HPDE6-E6E7 (cell line): ENCODE results near the gene ZNF543.
"Not testable (repeated sequence)": the region's sequence is repeated elsewhere in the genome, so short reads cannot be mapped to it uniquely, and the experiment has no call there.

Experiments
- DNase-seq: peaks from one replicate; pipeline ENCODE4 v3.0.0; 2011; ENCODE audit warnings: missing footprints; ENCODE audit errors: extremely low spot score

ZNF543 gene

DNA sequence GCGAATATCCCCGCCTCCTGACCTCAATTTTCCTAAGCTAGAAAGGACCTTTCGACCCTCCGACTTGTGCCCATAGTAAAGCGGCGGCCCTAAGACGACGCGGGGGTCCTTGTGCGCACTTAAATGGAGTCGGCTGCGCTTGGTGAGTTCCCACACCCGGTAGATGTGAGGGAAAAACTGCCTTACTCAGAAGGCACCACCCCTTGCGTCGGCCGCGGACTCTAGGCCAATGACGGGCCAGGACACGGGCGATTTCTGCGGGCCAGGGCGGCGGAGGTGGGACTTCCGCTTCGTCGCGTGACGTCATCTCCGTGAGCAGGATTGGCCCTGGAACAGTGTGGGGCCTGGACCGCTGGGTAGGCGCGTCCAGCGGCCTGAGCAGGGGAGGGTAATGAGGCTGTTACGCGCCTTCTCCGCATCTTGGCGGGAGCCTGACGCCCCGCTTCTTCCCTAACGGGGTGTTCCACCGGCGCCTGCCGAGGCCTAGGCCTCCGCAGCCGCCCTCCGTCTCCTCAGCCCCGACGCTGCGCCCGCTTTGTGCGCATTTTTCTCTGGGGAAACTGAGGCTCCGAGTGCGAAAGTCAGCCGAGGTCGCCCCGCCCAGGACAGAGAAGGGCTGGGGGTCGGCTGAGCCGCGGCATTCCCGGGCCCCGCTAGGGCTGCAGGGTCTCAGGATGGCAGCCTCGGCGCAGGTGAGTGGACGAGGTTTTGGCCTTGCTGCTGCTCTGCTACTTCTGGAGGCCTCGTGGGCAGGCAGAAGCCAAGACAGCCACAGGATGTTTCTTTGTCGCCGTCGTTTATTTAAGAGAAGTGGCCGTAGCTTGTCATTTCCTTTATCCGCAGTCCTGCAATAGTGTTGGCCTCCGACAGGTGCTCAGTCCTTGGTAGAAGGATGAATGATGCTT is at the start of gene ZNF543:
ZNF543 (plus strand) TSS at position 293 of the 905 bp plus-strand sequence; CDS start at position 675, 382 bp downstream.
- DNase-seq: peak; percentile 98

DNA sequence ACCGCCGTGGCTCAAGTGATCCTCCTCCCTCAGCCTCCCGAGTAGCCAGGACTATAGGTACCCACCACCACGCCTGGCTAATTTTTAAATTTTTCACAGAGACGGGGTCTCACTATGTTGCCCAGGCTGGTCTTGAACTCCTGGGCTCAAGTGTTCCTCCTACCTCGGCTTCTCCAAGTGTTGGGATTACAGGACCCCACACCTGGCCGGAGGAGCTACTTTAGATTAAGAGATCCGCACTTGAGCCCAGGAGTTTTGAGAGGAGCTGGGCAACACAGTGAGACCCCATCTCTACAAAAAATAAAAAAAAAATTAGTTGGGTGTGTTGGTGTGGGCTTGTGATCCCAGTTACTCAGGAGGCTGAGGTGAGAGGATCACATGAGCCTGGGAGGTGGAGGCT is 49.0 kb upstream of the ZNF543 start:
- no peak for DNase-seq

DNA sequence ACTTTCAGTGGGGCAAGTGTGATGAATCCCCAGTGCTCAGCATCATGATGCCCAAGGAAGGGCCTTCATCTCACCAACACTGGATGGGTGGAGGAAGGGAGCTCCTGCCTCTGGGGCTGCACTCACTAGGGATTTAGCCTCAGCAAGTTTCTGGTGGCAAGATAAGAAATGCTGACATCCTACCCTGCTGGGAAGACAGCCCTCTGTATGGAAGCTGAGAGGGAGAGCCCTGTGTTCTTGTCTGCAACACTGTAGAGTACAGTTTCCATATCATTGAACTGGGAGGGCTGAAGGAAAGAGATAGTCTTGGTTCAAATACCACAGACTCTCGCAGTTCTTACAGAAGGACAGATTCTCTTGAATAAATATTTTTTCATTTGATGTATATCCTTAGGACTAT is 47.3 kb upstream of the ZNF543 start:
- no peak for DNase-seq

DNA sequence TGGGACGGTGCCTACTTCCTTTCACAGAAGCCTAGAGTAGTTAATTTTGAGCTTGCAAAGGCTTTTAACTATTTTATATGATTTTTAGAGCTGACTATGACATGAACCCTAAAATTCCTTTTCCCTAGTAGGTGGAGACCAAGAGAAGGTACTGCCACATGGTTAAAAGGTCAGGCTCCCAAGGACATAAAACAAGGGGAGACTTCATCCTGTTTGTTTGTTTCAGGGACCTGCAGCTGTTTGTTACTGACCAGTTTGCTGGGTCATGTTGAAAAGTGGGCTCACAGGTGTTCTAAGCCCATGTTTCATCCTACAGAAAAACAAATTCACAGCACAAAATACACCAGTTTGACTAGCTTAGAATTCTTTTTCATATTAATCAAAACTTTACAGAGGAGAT is 43.8 kb upstream of the ZNF543 start:
- DNase-seq: no peak

DNA sequence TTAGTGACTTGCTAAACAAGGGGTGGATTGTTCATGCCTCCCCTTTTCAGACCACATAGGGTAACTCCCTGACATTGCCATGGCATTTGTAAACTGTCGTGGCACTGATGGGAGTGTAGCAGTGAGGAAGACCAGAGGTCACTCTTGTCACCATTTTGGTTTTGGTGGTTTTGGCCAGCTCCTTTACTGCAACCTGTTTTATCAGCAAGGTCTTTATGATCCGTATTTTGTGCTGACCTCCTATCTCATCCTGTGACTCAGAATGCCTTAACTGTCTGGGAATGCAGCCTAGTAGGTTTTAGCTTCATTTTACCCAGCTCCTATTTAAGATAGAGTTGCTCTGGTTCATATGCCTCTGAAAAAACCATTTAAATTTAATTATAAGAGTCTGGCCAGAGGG is 41.8 kb upstream of the ZNF543 start:
- DNase-seq: not testable (repeated sequence)

DNA sequence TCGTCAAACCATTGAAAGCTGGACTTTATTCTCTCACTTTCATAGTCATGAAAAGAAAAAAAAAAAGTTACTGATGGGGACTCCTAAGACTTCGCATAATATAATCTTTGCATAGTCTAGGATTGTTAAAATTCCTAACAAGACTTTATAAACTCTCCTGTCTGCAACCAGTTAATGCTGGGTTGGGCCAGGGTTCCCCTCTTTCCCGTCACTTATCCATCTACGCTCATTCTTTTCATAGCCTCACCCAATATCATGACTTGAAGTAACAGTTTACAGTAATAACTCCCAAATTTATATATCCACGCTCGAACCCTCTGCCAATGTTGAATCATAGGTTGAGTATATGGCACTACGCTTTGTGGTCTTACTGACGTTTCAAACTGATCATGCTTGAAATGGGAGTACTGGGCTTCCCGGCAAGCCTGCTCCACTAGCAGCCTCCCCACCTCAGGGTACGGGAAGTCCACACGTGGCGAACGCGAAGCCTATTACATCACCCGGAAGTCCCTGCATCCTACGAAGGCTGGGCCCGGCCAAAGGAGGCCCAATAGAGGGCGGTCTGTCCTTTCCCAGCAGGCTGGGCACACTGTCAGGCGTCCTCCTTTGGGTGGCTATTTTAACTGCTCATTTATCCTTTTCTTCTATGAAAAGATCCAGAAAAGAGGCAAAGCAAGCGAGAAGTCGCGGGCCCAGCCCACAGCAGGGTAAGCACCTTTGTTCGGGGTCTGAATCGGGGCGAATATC is 40.7 kb upstream of the ZNF543 start:
- peak; percentile 94 for DNase-seq

DNA sequence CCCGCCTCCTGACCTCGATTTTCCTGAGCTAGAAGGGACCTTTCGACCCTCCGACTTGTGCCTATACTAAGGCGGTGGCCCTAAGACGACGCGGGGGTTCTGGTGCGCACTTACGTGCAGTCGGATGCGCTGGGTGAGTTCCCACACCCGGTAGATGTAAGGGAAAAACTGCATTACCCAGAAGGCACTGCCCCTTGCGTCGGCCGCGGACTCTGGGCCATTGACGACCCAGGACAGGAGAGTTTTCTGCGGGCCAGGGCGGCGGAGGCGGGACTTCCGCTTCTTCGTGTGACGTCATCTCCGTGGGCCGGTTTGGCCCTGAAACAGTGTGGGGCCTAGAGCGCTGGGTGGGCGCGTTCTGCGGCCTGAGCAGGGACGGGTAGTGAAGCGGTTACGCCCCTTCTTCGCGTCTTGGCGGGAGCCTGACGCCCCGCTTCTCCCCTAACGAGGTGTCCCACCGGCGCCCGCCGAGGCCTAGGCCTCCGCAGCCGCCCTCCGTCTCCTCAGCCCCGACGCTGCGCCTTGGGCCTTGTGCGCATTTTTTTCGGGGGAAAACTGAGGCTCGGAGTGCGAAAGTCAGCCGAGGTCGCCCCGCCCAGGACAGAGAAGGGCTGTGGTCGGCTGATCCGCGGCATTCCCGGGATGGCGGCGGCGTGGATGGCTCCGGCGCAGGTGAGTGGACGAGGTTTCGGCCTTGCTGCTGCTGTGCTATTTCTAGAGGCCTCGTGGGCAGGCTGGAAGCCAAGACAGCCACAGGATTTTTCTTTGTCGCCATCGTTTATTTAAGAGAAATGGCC is 39.9 kb upstream of the ZNF543 start, which contains the start of gene ZNF460:
ZNF460 (plus strand) TSS at position 321 of the 797 bp plus-strand sequence; CDS start at position 643, 322 bp downstream.
- DNase-seq: peak; percentile 94

DNA sequence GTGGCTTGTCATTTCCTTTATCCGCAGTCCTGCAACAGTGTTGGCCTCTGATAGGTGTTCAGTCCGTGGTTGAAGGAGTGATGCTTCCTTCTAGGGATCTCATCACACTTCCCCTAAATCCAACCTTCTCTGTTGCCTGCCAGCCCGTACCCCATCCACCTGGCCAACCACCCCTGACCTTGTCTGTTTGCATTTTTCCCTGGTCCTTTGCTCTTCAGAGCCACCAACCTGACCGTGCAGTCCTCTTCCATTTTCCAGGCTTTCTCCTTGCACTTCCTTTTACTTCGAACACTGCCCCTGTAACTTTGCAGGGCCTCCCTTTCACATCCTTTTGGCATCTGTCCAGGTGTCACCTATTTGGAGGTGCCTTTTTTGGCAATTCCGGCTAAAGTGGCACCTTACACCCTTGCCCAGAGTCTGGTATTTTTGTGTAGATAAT is 39.3 kb upstream of the ZNF543 start:
- no peak for DNase-seq

DNA sequence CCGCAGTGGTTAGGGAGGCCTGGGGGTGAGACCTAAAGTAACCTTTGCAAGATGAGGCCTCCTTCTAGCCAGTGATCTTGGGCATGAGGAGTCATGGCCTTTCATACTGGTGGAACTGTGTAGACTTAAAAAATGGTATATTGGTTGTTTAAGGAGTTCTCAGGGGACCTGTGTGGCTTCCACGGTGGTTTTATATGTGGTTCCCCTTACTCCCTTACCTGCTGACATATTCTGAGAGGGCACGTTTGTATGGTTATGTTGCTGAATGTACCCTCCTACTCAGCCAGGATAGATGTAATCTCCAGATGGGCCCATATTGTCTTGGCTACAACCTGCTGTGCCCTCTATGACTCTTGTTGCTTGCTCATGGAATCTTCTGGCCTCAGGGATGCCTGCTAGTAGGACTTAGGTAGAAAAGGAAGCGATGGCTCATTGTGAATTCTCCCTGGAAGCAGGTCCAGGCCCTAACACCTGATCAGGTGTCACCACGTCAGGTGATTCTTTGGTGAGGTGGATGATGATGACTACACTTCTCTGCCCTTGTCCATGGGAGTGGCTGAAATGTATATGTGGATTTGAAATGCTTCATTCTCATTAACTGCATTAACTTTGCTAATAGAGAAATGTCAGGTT is 38.1 kb upstream of the ZNF543 start:
- peak; percentile 66 for DNase-seq

DNA sequence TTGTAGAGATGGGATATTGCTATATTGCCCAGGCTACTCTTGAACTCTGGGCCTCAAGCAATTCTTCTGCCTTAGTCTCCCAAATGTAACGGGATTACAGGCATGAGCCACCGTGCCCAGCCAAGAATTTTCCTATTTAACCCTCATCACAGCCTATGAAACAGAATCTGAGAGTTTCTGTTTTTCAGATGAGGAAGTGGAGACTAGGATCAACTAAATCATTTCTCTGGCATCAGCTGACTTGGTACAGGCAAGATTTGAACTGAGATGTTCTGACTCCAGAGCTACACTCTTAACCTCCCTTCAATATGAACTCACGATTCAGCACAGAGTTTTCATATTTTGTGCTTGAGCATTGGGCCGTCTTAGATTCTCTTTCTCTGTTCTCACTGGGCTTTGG is 31.9 kb upstream of the ZNF543 start:
- DNase-seq: no peak

DNA sequence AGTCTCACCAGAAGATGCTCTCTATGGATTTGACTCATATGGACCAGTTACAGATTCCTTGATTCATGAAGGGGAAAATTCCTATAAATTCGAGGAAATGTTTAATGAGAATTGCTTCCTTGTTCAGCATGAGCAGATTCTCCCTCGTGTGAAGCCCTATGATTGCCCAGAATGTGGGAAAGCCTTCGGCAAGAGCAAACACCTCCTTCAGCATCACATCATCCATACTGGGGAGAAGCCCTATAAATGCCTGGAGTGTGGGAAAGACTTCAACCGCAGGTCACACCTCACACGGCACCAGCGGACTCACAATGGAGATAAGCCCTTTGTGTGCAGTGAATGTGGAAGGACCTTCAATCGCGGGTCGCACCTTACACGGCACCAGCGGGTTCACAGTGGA is 29.3 kb upstream of the ZNF543 start:
- no peak for DNase-seq

DNA sequence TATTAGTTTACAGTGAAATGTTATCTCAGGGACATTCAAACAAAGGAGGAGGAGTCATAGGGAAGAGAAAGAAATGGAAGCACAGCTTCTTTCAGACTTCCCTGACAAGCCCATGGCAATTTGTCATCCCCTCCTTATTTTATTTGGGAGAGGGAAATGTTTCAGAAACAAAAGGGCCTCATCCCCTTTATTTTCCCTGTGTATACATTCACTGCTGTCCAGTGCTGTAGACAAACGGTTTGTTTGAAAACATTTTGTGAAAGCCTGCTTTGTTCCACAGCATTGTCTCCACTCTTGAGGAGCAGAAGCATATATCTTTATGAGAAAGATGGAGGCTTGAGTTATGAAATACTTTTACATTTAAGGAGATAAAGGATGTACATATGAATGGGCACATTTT is 27.7 kb upstream of the ZNF543 start:
- DNase-seq: no peak

DNA sequence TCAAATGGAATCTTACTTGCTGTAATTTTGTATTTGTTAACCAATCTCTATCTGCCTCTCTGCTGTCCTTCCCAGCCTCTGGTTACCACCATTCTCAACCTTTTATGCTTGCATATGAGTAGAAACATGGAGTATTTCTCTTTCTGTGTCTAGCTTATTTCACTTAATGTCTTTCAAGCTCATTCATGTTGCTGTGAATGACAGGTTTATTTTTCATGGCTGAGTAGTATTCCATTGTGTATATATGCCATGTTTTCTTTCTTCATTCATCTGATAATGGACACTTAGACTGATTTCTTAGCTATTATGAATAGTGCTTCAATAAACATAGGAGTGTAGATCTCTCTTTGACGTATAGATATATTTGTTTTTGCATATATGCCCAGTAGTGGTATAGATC is 26.6 kb upstream of the ZNF543 start:
- no peak for DNase-seq

DNA sequence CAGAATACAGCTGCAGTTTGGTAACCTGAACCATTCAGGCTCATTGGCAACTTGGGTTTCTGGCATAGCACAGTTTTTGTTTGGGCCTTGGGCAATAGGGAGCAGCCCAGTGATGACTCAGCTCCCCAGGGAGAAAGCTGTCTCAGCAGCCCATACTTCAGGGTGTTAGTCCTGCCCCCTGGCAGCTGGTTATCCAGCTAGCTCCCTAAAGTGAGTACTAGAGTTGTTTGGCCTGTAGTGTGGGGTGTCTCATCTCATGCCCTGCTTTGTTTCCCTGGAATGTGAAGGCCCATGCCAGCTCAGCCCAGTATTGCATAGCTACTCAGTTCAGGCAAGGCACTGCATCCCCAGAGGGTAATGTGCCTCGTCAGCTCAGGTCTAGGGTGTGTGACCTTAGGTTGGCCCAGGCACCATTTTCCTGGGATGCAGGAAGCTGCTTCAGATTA is 18.2 kb upstream of the ZNF543 start:
- DNase-seq: peak; percentile 98

DNA sequence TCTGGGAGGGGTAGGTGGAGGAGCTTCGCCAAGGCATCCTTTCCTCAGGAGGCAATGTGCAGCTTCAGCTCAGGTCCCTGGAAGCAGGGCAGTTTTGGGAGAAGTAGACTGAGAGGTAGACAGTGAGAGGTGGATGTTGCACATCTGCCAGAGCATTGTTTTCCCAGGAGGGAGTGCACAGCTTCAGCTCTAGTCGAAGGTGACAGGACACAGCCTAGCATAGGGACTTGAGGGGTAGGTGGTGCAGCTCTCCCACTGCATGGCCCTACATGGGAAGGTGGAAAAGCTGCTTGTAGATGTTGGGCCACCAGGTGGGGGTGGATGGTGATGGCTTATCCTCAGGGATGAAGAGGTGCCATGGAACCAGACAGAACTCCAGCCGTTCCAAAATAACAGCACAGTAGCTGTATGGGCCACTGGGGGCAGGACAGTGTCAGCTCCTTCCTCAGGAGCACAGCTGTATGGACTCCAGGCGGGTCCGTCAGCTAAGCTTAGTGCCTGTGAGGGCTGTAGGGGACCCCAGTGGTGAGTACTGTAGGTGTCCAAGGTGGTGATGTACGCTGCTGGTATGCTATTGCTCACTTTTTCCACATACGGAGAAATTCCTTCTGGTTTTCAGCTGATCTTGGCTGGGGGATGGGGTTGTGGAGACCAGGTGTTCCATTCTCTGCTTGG is 17.4 kb upstream of the ZNF543 start:
- DNase-seq: no peak

DNA sequence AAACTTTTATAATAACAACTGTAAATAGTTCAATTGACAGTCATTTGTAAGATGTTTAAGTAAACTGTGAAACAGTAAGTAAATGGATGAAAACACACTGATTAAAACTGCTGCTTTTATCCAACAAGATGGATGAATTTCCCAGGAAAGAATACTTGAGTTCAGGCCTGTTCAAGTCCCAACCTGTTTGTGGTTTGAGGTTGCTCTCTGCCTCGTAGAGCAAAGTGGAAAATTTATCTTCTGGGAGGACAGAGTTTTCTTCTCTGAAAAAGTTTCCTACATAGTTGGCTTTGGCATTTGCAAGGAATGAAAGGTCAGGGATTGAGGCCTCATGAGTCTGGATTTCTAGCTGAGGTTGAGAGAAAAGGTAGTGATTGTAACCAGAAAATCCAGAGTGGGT is 15.2 kb upstream of the ZNF543 start:
- peak; percentile 26 for DNase-seq

DNA sequence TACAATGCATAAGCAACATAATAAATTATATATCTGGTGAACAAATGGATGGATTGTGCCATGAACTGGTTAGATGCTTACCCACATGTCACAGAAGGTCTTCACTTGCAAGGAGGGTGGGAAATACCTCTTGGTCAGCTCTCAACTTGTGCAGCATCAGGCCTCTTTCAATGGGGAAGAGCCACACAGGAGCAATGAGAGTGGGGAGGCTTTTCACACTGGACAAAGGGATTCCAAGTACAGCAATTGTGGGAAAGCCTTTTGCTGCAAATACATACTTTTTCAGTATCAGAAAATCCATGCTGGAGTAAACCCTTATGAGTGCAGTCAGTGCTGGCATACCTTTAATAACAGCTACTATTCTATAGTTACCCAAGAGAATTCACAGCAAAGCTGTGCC is 11.8 kb upstream of the ZNF543 start:
- DNase-seq: no peak

DNA sequence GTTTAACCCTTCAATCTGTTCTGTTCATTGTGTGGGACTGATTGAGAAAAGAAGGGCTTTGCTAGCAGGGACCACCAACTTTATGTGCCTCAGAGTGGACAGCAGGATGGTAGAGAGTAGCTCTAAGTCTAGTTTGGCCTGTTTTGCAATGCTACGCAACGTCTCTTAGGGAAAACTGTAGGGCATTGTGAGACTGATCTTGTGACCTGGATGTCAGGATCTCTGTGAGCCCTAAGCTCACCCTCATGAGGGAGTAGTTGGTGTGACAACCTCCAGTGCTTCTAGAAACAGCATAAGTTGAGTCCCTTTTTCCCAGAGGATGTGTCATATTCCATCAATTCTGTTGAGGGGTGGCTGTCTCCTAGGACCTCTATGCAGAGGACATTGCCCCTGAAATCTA is 9.5 kb upstream of the ZNF543 start:
- DNase-seq: no peak

DNA sequence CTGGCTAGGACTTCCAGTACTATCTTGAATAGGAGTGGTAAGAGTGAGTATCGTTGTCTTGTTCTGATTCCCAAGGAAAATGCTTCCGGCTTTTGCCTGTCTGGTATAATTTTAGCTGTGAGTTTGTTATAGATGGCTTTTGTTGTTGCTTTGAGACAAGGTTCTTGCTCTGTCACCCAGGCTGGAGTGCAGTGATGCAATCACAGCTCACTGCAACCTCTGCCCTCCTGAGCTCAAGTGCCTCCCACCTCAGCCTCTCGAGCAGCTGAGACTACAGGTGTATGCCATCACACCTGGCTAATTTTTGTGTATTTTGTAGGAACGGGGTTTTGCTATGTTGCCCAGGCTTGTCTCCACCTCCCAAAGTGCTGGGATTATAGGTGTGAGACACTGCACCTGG is 6.1 kb upstream of the ZNF543 start:
- no peak for DNase-seq

DNA sequence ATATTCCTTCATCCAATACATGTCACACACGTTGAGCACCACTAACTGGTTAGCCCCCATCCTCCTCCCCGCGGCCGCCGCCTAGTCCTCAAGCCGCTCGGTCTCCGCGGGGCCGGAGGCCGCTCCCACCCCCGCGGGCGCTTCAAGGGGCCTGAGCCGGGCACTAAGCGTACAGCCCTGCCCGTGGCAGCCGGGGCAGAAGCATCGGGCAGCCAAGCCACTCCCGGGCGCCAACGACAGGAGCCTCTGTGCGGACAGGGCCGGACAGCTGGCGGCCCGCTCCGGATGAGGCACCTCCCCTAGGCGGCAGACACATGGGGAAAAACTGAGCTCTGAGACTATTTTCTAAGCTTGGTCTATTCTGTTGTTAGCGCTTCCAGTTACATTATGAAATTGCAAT is 2.8 kb upstream of the ZNF543 start:
- no peak for DNase-seq

DNA sequence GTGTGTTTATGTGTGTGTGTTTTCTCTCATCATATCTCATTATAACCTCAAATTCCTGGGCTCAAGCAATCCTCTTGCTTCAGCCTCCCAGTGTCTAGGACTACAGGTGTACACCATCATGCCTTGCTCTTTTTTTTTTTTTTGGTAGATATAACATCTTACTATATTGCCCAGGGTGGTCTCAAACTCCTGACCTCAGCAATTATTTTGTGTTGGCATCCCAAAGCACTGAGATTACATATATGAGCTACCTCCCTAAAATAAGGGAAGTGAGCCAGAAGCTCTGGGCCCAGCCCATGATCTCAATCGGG is 448 bp upstream of the ZNF543 start:
- no peak for DNase-seq
